ENCODE data around the gene MAGEA3.
"Not testable (repeated sequence)": the region's sequence is repeated elsewhere in the genome, so short reads cannot be mapped to it uniquely, and the experiment has no call there.

MAGEA3 gene

GRCh38 chrX:152736528-152736927 lies 37.9 kb downstream of the MAGEA3 start:
- not testable (repeated sequence) for DNase-seq (ENCODE audit: low read depth in 2 of 2)

GRCh38 chrX:152738560-152738959 lies 40.0 kb downstream of the MAGEA3 start:
- DNase-seq (ENCODE audit: low read depth in 2 of 2): no peak

Measured in stimulated activated CD4-positive, alpha-beta T cell treated with anti-CD3 and anti-CD28 coated beads, Interleukin-1b, Interleukin-23, amount 100 ng/mL, for 1 hour (primary cell).